Nephron (organoid): ENCODE measurements around the gene SPRN.
"Not testable (repeated sequence)": the region's sequence is repeated elsewhere in the genome, so short reads cannot be mapped to it uniquely, and the experiment has no call there.

Experiments used
- H3K27ac Mint-ChIP-seq, 3 experiments: 2 replicates each; pipeline ENCODE4 v1.8.0; 2020; ENCODE audit warnings: mixed read lengths in 3 of 3, mild to moderate bottlenecking in 2 of 3, moderate library complexity in 1 of 3
- H3K27me3 Mint-ChIP-seq: 2 replicates; pipeline ENCODE4 v1.8.0; 2021; ENCODE audit warnings: low read depth, mild to moderate bottlenecking, moderate library complexity, mixed read lengths
- H3K36me3 Mint-ChIP-seq: 2 replicates; pipeline ENCODE4 v1.8.0; 2020; ENCODE audit warnings: low read depth, mixed read lengths
- H3K4me1 Mint-ChIP-seq: 2 replicates; pipeline ENCODE4 v1.8.0; 2020; ENCODE audit warnings: mixed read lengths
- H3K4me3 Mint-ChIP-seq, 3 experiments: 2 replicates each; pipeline ENCODE4 v1.8.0; 2020; ENCODE audit warnings: mild to moderate bottlenecking in 3 of 3, mixed read lengths in 3 of 3, moderate library complexity in 2 of 3
- H3K9me3 Mint-ChIP-seq: 2 replicates; pipeline ENCODE4 v1.8.0; 2020; ENCODE audit warnings: mixed read lengths
- TF ChIP-seq, protein P1 (sequence below), 3 experiments: fragments of 200-600 bp; sonication (generic); IDR thresholded peaks; one replicate each; pipeline ENCODE4 v1.5.0; 2021; ENCODE audit warnings: antibody characterized with exemption in 3 of 3; ENCODE audit not compliant: unreplicated experiment in 3 of 3

Gene SPRN

GRCh38 chr10:133391249-133391635 lies 33.2 kb downstream of the SPRN start:
- Mint-ChIP-seq H3K27ac (no peak overlapping the region), H3K4me1 (peaks cover 5% of the 10 kb centered on the region), H3K27me3 (no peaks in the 10 kb centered on the region), H3K36me3 (peaks cover 10% of the 10 kb centered on the region), H3K9me3 (no peaks in the 10 kb centered on the region), H3K4me3 (peak overlapping the region in 1 of 3 experiments; percentile 41)
- TF ChIP-seq, protein P1, sequence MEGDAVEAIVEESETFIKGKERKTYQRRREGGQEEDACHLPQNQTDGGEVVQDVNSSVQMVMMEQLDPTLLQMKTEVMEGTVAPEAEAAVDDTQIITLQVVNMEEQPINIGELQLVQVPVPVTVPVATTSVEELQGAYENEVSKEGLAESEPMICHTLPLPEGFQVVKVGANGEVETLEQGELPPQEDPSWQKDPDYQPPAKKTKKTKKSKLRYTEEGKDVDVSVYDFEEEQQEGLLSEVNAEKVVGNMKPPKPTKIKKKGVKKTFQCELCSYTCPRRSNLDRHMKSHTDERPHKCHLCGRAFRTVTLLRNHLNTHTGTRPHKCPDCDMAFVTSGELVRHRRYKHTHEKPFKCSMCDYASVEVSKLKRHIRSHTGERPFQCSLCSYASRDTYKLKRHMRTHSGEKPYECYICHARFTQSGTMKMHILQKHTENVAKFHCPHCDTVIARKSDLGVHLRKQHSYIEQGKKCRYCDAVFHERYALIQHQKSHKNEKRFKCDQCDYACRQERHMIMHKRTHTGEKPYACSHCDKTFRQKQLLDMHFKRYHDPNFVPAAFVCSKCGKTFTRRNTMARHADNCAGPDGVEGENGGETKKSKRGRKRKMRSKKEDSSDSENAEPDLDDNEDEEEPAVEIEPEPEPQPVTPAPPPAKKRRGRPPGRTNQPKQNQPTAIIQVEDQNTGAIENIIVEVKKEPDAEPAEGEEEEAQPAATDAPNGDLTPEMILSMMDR (IDR thresholded peaks at IDR 0.05; ENCODE audit: unreplicated experiment in 3 of 3), result no peak

- peak overlapping the region in 1 of 3 experiments; percentile 16 for H3K27ac Mint-ChIP-seq
- no peaks in the 10 kb centered on the region for H3K27me3 Mint-ChIP-seq
- peaks cover 5% of the 10 kb centered on the region for H3K4me1 Mint-ChIP-seq
- TF ChIP-seq, protein P1 (IDR thresholded peaks at IDR 0.05; ENCODE audit: unreplicated experiment in 3 of 3), result no peak
- H3K9me3 Mint-ChIP-seq, result no peaks in the 10 kb centered on the region
- peak overlapping the region in 1 of 3 experiments; percentile 41 for H3K4me3 Mint-ChIP-seq
- H3K36me3 Mint-ChIP-seq, result peaks cover 12% of the 10 kb centered on the region
Observed at GRCh38 chr10:133390597-133391248, 33.7 kb downstream of the SPRN start.

DNA sequence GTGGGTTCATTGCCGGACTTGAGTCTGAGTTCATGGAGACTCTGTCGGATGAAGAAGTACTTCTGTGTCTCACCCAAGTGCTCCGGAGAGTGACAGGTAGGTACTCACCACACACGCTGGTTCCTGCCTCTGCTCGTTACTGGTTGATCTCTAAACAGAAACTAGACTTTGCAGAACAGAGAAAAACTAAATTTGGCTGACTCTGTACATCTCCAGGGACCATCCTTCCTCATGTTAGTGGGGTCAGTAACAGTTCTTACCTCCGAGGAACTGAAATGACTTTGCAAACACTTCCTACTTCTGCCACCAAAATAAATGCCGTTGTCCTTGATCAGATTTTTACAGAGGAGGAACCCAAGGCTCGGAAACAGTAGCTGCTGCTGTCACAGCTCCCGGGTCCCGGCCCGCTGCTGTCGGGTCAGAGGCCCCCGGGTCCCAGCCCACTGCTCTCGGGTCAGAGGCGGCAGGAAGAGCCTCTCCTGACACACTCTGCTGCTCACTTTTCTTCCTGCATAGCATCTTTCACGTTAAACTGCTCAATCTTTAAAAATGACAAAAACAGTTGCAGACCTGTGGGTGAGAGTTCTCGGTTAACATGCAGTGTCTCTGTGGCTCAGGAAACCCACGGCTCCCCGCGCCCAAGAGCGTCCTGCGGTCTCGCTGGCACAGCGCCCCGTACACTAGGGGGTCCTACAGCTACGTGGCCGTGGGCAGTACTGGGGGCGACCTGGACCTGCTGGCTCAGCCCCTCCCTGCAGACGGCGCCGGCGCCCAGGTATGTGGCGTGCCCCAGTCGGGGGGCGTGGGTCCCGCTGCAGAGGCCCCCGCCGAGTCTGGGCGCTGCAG lies 35.2 kb downstream of the SPRN start:
- Mint-ChIP-seq H3K27ac (no peak overlapping the region), H3K4me1 (no peaks in the 10 kb centered on the region), H3K4me3 (no peak overlapping the region), H3K27me3 (no peaks in the 10 kb centered on the region), H3K9me3 (no peaks in the 10 kb centered on the region), H3K36me3 (peaks cover 12% of the 10 kb centered on the region)
- TF ChIP-seq, protein P1 (IDR thresholded peaks at IDR 0.05; ENCODE audit: unreplicated experiment in 3 of 3), result no peak

DNA sequence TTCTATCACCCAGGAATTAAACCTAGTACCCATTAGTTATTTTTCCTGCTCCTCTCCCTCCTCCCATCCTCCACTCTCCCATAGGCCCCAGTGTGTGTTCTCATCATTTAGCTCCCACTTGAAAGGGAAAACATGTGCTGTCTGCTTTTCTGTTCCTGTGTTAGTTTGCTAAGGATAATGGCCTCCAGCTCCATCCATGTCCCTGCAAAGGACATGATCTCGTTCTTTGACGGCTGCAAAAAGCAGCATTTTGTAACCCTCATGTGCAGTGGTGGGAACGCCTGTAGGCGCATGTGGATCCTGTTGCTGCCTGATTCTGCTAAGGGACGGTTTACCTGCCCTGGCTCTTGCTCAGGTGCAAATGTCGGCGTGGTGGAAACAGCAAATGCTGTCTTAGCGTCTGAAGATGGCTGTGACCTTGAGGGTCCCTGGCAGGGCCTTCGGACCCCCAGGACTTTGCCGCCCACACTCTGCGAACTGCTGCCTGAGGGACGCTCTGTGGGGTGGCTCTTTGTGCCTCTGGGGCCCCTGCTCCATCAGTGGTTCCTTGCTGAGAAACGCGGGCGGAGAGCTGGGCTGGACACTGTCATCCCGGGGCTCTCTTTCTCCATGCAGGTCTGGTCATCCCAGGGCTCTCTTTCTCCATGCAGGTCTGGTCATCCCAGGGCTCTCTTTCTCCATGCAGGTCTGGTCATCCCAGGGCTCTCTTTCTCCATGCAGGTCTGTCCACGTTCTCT lies 36.0 kb downstream of the SPRN start:
- no peaks in the 10 kb centered on the region for H3K4me1 Mint-ChIP-seq
- no peaks in the 10 kb centered on the region for H3K27me3 Mint-ChIP-seq
- no peak overlapping the region for H3K4me3 Mint-ChIP-seq
- H3K36me3 Mint-ChIP-seq, result peaks cover 12% of the 10 kb centered on the region
- TF ChIP-seq, protein P1 (IDR thresholded peaks at IDR 0.05; ENCODE audit: unreplicated experiment in 3 of 3), result no peak
- H3K9me3 Mint-ChIP-seq, result no peaks in the 10 kb centered on the region
- no peak overlapping the region for H3K27ac Mint-ChIP-seq

DNA sequence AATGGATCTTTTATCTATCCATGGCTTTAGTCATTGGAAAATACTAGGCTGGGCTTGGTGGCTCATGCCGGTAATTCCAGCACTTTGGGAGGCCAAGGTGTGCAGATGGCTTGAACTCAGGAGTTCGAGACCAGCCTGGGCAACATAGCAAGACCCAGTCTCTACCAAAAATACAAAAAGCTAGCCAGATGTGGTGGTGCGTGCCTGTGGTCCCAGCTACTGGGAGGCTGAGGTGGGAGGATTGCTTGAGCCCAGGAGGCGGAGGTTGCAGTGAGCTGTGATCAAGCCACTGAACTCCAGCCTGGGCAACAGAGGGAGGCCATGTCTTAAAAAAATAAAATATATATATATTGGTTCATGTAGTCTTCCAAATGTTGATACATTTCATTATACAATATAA lies 37.5 kb downstream of the SPRN start:
- not testable (repeated sequence) for H3K9me3 Mint-ChIP-seq, H3K4me3 Mint-ChIP-seq, H3K27ac Mint-ChIP-seq, H3K4me1 Mint-ChIP-seq, H3K27me3 Mint-ChIP-seq
- peaks cover 12% of the 10 kb centered on the region for H3K36me3 Mint-ChIP-seq

DNA sequence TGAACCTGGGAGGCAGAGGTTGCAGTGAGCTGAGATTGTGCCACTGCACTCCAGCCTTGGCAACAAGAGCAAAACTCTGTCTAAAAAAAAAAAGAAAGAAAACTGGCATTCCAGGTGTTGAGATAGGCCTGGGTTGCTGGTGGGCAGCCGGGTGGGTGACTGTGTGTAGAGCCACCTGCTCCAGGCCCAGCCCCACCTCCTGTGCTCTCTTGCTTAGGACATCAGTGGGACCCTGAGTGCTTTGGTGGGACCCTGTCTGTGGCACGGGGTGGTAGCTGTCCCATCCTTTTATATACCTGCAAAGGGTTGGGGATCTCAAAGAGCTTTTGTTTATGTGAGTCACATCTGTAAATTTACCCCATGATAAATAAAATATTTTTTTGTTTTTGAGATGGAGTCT lies 39.2 kb downstream of the SPRN start:
- Mint-ChIP-seq H3K27me3 (no peaks in the 10 kb centered on the region), H3K36me3 (peaks cover 7% of the 10 kb centered on the region)

More for the DNA sequence above, 39.2 kb downstream of the SPRN start:
- TF ChIP-seq, protein P1 (IDR thresholded peaks at IDR 0.05; ENCODE audit: unreplicated experiment in 3 of 3), result no peak
- H3K27ac Mint-ChIP-seq, result no peak overlapping the region
- H3K9me3 Mint-ChIP-seq, result no peaks in the 10 kb centered on the region
- no peak overlapping the region for H3K4me3 Mint-ChIP-seq
- no peaks in the 10 kb centered on the region for H3K4me1 Mint-ChIP-seq
